ENCODE measurements around the gene CRTAP. TPM values are rescaled to one million over a fixed set of nuclear protein-coding genes. Genes with fewer than 3 reads are reported as not detected.

Gene CRTAP
- total and polyA plus RNA-seq, 10 donors: 37.9 to 156 (median 96.5) TPM

DNA sequence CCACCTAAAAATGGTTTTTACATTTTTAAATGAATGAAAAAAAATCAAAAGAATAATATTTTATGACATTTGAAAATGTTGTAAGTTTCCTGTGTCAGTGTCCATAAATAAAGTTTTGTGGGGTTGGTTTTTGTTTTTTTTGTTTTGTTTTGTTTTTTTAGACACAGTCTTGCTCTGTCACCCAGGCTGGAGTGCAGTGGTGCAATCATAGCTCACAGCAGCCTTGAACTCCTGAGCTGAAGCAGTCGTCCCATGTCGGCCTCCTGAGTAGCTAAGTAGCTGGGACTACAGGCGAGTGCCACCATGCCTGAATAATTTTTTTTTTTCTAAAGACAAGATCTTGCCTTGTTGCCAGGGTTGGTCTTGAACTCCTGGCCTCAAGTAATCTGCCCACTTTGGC lies 14.1 kb upstream of the CRTAP start:
- H3K27ac ChIP-seq: no peak overlapping the region
- H3K9me3 ChIP-seq: no peaks in the 10 kb centered on the region
- DNase-seq: no peak
- H3K27me3 ChIP-seq (replicated peaks in 1 of 7): no peaks in the 10 kb centered on the region
- no peak overlapping the region for H3K4me3 ChIP-seq
- 81 to 91% (median 86%) methylated on average over 3 of the region's 3 CpGs for WGBS, 5 donors
- TF ChIP-seq POLR2A (IDR thresholded peaks at IDR 0.05) (no peak), POLR2AphosphoS5 (IDR thresholded peaks at IDR 0.05) (no peak)
- TF ChIP-seq, protein P1, sequence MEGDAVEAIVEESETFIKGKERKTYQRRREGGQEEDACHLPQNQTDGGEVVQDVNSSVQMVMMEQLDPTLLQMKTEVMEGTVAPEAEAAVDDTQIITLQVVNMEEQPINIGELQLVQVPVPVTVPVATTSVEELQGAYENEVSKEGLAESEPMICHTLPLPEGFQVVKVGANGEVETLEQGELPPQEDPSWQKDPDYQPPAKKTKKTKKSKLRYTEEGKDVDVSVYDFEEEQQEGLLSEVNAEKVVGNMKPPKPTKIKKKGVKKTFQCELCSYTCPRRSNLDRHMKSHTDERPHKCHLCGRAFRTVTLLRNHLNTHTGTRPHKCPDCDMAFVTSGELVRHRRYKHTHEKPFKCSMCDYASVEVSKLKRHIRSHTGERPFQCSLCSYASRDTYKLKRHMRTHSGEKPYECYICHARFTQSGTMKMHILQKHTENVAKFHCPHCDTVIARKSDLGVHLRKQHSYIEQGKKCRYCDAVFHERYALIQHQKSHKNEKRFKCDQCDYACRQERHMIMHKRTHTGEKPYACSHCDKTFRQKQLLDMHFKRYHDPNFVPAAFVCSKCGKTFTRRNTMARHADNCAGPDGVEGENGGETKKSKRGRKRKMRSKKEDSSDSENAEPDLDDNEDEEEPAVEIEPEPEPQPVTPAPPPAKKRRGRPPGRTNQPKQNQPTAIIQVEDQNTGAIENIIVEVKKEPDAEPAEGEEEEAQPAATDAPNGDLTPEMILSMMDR (IDR thresholded peaks at IDR 0.05 in 8 of 11, conservative IDR thresholded peaks at IDR 0.05 in 3 of 11): no peak
- peaks cover 0 to under 1% (median 0%) of the 10 kb centered on the region in 6 donors for H3K36me3 ChIP-seq
- intact Hi-C loops (cut with DNase I; ENCODE audit: low total_unique reads): no loop called here
- H3K4me1 ChIP-seq: peaks cover 0 to 28% (median 19%) of the 10 kb centered on the region in 6 donors

DNA sequence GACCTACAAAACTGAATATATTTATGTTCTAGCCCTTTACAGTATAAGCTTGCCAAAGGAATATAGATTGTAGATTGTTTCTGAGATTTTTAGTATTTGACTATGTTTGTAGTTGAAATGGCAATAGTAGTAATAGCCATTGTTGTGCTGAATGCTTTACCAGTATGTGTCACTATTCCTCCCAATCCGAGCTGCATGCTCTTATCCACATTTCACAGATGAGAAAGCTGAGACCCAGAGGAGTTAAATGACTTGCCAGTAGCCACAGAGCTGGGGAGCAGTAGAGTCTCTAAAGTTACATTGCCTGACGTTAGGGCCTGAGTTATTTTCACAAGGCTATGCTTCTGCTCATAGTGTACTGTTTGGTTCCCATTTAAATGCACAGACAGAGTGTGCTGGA lies 13.6 kb upstream of the CRTAP start:
- H3K9me3 ChIP-seq: no peaks in the 10 kb centered on the region
- 76 to 90% (median 83%) methylated on average over 2 of the region's 2 CpGs for WGBS, 5 donors

DNA sequence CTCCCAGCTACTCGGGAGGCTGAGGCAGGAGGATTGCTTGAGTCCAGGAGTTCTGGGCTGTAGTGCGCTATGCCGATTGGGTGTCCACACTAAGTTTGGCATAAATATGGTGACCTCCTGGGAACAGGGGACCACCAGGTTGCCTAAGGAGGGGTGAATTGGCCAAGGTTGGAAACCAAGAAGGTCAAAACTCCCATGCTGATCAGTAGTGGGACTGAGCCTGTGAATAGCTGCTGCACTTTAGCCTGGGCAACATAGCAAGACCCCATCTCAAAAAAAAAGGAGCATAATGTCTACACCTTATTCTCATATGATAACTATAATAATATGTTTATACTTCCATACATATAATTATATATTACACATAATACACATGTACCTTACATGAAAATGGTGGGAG lies 10.8 kb upstream of the CRTAP start:
- DNase-seq: no peak
- Histone ChIP-seq H3K4me1 (peaks cover 0 to 10% (median 0%) of the 10 kb centered on the region in 6 donors), H3K36me3 (no peaks in the 10 kb centered on the region), H3K27me3 (replicated peaks in 1 of 7) (no peaks in the 10 kb centered on the region), H3K27ac (no peak overlapping the region), H3K9me3 (no peaks in the 10 kb centered on the region), H3K4me3 (no peak overlapping the region)
- no peak for TF ChIP-seq POLR2A (IDR thresholded peaks at IDR 0.05)
- intact Hi-C loops (cut with DNase I; ENCODE audit: low total_unique reads): no loop called here
- whole genome bisulfite sequencing, 5 donors: 91 to 98% (median 97%) methylated on average over 3 of the region's 3 CpGs

More for the DNA sequence above, 13.6 kb upstream of the CRTAP start:
- H3K27me3 ChIP-seq (replicated peaks in 1 of 7): no peaks in the 10 kb centered on the region
- no peak for DNase-seq
- no peak overlapping the region for H3K27ac ChIP-seq
- intact Hi-C loops (cut with DNase I; ENCODE audit: low total_unique reads): no loop called here
- peaks cover 0 to 24% (median 16%) of the 10 kb centered on the region in 6 donors for H3K4me1 ChIP-seq
- H3K4me3 ChIP-seq: no peak overlapping the region
- no peaks in the 10 kb centered on the region for H3K36me3 ChIP-seq
- TF ChIP-seq POLR2AphosphoS5 (IDR thresholded peaks at IDR 0.05) (no peak), POLR2A (IDR thresholded peaks at IDR 0.05) (no peak)
- TF ChIP-seq, protein P1 (IDR thresholded peaks at IDR 0.05 in 8 of 11, conservative IDR thresholded peaks at IDR 0.05 in 3 of 11): no peak

DNA sequence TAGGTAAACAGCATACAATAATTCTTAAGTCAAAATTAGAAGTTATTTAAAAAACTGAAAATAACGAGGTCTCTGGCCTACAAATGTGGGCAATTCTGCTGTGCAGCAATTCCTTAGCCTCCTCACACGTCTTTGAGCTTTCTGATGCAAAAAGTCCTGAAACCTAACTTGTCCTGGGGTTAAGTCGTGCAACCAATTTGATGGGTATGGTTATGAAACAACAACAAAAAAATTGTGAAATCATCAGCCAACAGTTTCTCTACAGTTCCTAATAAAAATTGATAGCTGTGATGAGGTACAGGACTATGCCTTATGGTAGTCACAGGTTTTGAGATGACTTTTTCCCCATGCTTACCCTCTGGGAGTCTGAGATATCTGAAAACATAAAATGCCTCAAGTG lies 10.3 kb upstream of the CRTAP start:
- 56 to 84% (median 77%) methylated on average over 3 of the region's 3 CpGs for WGBS, 5 donors
- intact Hi-C loops (cut with DNase I; ENCODE audit: low total_unique reads): no loop called here
- no peak for DNase-seq

More for the DNA sequence above, 10.3 kb upstream of the CRTAP start:
- Histone ChIP-seq H3K4me3 (no peak overlapping the region), H3K36me3 (no peaks in the 10 kb centered on the region), H3K27me3 (replicated peaks in 1 of 7) (no peaks in the 10 kb centered on the region), H3K4me1 (peaks cover 0 to 9% (median 0%) of the 10 kb centered on the region in 6 donors), H3K9me3 (no peaks in the 10 kb centered on the region), H3K27ac (no peak overlapping the region)
- no peak for TF ChIP-seq POLR2AphosphoS5 (IDR thresholded peaks at IDR 0.05)
- TF ChIP-seq POLR2A (IDR thresholded peaks at IDR 0.05): no peak
- TF ChIP-seq, protein P1 (IDR thresholded peaks at IDR 0.05 in 8 of 11, conservative IDR thresholded peaks at IDR 0.05 in 3 of 11): no peak
